H1 (cell line): Measurements from ENCODE around the gene CX3CL1. TPM values are rescaled to one million over a fixed set of nuclear protein-coding genes. Genes with fewer than 3 reads are reported as not detected.

Source experiments
- ATF3 ChIP-seq: IDR thresholded peaks from 2 replicates; pipeline ENCODE4 v1.6.1; 2011; ENCODE audit warnings: low read depth, mild to moderate bottlenecking, low read length; ENCODE audit not compliant: insufficient read depth
- BCL11A ChIP-seq, 2 experiments: IDR thresholded peaks; one replicate each; pipeline ENCODE4 v1.6.1; 2011; ENCODE audit warnings: low read depth in 2 of 2, low read length in 2 of 2, mild to moderate bottlenecking in 2 of 2
- BRCA1 ChIP-seq: IDR thresholded peaks from 2 replicates; pipeline ENCODE4 v1.6.1; 2012; ENCODE audit warnings: low read depth, low read length, improper control_type of control experiment
- KDM1A ChIP-seq: fragments of 200-600, 300-600 bp; sonication (generic); IDR thresholded peaks from 2 replicates; pipeline ENCODE4 v1.7.1; 2016; ENCODE audit warnings: mild to moderate bottlenecking, low read length, borderline replicate concordance
- MAX ChIP-seq: IDR thresholded peaks from 2 replicates; pipeline ENCODE4 v1.6.1; 2012; ENCODE audit warnings: inconsistent platforms
- PHF8 ChIP-seq: fragments of 200-600 bp; sonication (generic); conservative IDR thresholded peaks from 2 replicates; pipeline ENCODE4 v1.7.1; 2012; ENCODE audit warnings: low read depth, mild to moderate bottlenecking, inconsistent platforms, low read length, moderate library complexity
- TCF12 ChIP-seq: IDR thresholded peaks from 2 replicates; pipeline ENCODE4 v1.6.1; 2011; ENCODE audit warnings: low read depth, mild to moderate bottlenecking, low read length
- polyA plus RNA-seq, 7 experiments: library from polyadenylated mRNA; depleted of rRNA in 3 of 7; stranded (reverse) in 5 of 7; unstranded in 2 of 7; fragments of >200 nt in 5 of 7; fragments of 200-250 nt in 2 of 7; gene quantifications; 1 replicate in 5 of 7; 2 replicates in 1 of 7; 4 replicates in 1 of 7; pipeline versions ENCODE4 v1.2.1 to v1.2.3, GENCODE V29; 2011 to 2013; ENCODE audit warnings: missing spikeins in 2 of 7, mixed read lengths in 2 of 7
- total RNA-seq: library from RNA; stranded (reverse); fragmentation: NEBNext Ultra II Directional; extraction: Animal tissue kit (Norgen Biotek cat#: 25700); gene quantifications from 2 replicates; pipeline ENCODE4 v1.2.1, GENCODE V29; 2021

The CX3CL1 gene
- total and polyA plus RNA-seq, 2 of the 8 experiments (the other 6 are each of a cell fraction or from before 2014, with no cell fraction given) = 1.4 to 3.0 TPM

DNA sequence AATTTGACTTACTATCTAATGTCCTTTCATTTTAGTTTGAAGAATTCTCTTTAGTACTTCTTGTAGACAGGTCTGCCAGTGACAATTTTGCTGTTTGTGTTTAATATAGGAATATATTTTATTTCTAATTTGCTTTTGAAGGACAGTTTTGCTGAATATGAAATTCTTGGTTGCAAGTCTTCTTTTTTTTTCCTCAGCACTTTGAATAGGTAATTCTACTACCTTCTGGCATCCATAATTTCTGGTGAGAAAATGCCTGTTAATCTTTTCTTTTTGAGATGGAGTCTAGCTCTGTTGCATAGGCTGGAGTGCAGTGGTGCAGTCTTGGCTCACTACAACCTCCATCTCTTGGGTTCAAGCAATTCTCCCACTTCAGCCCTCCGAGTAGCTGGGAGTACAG is 38.9 kb upstream of the CX3CL1 start (continued):
- no peak for TF ChIP-seq PHF8
- no peak for TF ChIP-seq BCL11A (IDR thresholded peaks at IDR 0.05; ENCODE audit: low read depth in 2 of 2, low read length in 2 of 2)
- TF ChIP-seq ATF3 = no peak
- TF ChIP-seq MAX = no peak
- TF ChIP-seq BRCA1 = no peak
- TF ChIP-seq KDM1A = no peak
- no peak for TF ChIP-seq TCF12
